ENCODE results near the gene MED16.
"Not testable (repeated sequence)": the region's sequence is repeated elsewhere in the genome, so short reads cannot be mapped to it uniquely, and the experiment has no call there.

MED16 gene

DNA sequence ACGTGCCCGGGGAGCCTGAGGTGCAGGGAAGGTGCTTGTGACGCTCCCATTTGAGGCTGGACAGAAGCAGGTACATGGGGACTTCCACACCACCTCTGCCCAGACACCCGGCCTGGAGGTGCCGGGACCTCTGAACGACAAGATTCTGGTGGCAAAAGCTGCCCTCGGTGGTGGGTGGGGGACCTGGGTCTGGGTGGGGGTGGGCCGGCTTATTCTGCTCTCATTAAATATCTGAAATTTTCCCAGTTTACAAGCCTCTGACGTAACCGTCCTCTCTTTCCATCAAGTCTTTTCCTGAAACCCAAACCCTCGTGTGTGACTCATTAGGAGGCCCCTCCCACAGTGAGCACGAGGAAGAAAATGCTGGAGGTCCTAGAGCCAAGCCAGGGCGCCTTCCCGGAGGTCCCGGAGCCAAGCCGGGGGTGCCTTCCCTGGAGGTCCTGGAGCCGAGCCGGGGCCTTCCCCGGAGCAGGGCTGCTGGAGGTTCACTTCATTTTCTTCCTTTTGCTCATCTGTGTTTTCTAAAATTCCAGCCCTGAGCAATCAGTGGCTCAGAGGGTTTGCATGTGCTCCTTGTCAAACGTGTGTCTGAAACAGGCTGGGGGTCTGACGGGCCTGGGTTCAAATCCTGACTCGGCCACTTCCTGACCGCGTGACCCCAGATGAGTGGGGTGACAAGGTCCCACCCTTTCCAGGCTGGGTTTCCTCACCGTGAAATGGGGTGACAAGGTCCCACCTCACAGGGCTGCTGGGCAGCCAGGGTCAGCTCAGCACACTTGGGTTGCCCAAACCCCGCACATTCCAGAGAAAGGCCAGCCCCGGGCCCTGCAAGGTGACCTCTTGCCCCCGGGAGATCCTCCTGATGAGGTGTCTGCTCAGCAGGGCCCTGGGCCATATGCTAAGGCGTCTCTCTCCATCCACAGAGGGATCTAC, 23.5 kb downstream of the MED16 start:
- no peak for DNase-seq

DNA sequence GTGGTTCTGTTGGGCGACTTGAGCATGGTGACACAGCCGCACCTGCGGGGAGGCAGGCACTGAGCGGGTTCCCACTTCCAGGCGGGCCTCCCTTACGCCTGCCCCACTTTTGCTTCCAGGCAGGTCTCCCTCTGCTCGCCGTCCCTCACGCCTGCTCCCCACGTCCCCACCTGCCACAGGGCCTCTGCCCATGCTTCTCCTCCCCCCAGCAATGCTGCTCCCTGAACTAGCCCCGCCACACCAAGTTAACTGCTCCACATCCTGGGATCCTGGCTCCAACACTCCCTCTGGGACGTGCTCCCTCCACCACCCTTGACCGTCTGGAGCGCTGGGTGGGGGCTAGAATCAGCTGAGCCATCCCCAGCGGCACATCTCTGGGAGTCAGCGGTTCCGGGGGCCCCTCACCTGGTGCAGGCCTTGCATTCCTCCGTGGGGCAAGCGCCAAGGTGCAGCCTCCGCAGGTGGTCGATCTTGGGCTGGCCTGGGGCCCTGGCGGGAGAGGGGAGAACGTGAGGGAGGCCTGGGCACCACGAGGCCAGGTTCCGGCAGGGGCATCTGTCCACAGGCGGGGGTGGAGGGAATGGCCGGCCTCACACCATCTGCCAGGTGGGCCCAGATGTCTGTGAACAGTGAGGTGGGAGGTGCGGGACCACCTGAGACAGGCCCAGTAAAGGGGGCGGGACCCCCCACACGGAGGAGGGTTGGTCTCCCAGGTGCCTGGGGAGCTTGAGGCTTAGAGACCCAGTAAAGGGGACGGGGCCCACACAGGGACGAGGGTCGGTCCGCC, 24.3 kb downstream of the MED16 start:
- no peak for DNase-seq

DNA sequence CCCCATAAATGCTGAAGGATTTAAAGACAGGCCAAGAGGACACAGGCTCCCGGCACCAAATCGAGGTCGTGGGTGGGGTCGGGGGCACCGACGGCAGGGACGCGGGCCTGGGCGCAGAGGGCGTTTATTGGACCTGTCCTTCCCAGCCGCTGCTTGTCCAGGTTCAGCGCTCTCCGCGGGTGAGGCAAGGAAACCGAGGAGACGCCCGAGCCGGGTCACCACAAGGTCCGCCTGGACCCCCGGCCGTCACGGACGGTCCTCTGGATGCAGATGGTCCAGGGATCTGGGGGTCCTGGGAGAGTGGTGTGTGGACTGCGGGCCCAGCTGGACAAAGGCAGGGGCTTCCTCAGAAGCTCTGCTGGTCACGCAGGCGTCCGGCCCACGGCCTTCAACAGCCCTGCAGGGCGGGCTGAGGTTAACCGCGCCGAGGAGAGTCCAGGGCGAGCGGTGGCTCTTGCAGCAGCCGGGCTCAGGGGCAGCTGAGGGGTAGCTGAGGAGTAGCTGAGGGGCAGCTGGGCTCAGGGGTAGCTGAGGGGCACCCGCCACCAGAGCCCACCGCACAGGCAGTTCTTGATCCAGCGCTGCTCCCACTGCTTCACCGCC, 25.0 kb downstream of the MED16 start:
- DNase-seq: no peak

DNA sequence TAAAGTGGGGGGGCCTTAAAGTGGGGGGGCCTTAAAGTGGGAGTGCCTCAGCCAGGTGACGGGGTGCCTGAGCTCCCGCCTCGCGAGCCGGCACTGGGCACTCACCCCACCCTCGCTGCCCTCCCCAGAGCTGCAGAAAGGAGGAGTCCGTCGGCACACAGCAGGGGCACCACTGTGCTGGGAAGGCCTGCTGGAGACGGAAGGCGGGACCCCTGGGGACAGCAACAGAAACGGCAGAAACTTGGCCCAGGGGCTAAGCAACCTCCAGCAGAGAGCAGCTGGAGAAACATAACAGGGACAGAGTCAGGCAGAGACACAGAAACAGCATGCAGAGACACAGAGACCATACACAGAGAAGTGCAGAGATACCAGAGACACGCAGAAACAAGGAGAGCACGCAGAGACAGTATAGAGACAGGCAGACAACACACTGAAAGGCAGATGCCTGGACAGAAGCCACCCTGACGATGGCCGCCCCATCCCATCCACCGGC, 25.6 kb downstream of the MED16 start:
- DNase-seq: no peak

DNA sequence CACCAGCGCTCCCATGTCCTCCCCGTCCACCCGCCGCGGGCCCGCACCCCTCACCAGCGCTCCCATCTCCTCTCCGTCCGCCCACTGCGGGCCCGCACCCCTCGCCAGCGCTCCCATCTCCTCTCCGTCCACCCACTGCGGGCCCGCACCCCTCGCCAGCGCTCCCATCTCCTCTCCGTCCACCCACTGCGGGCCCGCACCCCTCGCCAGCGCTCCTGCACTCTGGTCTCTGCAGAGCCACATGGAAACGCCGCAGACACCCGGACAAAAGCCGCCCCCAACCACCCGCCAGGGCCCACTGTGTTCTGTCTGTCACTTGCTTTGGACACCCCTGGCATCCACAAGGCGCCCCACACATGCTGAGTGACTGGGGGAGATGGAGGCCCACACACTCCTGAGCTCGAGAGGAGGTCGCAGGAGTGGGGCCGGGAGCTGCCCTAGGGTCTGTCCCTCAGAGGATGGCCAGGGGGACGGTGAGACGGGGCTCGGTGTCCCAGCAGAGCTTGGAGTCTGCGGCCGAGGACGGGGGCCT, 26.2 kb downstream of the MED16 start:
- no peak for DNase-seq

DNA sequence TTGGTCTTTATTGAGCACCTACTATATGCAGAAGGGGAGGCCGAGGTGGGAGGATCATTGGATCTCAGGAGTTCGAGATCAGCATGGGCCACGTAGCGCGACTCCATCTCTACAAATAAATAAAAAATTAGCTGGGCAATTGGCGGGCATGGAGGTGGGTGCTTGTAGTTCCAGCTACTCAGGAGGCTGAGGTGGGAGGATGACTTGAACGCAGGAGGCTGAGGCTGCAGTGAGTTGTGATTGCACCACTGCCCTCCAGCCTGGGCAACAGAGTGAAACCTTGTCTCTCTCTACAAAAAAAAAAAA, 29.7 kb downstream of the MED16 start:
- DNase-seq: no peak

DNA sequence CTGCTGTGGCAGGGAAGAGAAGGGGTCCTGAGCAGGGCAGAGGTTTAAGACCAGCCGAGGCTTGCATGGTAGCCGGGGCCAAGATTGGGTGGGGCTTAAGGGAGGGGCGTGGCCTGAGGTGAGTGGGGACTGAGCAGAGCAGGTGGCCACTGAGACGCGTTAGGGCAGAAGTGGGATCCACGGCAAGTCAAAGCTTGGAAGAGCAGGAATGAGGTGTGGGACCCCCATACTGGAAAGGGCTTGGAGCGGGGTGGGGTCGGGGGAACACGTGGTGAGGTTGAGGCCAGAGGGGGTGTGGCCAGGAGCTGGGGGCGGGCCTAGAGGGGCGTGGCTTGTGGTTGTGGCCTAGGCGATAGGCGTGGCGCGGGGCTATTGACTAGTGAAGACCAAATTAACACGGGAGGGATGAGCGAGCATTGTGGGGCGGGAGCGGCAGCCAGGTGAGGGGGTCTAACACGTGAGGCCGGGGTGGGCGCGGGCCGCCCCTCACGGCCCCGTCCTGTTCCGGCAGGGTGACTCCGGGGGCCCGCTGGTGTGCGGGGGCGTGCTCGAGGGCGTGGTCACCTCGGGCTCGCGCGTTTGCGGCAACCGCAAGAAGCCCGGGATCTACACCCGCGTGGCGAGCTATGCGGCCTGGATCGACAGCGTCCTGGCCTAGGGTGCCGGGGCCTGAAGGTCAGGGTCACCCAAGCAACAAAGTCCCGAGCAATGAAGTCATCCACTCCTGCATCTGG, 30.2 kb downstream of the MED16 start:
- DNase-seq: no peak

DNA sequence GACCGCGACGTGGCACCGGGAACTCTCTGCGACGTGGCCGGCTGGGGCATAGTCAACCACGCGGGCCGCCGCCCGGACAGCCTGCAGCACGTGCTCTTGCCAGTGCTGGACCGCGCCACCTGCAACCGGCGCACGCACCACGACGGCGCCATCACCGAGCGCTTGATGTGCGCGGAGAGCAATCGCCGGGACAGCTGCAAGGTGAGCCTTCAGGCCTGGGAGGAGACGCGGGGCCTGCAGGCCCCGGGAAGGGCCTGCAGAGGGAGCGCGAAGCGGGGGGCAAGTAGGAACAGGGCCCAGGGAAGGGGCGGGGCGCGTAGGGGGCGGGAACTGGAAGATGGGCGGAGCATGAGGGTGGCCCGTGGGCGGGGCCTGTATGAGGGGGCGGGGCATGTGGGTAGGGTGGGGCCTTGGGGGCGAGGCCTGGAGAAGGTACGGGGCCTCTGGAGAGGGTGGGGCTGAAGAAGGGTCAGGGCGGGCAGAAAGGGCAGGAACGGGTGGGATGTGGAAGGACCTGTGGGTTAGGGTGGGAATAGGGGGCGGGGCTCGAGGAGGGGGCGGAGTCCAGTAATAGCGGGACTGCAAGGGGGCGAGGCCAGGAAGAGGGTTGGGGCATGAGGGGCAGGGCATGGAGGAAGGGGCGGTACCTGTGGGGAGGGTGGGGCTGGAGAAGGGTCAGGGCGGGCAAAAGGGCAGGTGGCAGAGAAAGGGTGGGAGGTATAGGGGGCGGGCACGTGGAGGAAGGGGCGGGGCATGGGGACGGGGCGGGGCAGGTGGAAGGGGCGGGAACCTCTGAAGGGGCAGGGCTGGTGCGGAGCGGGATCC, 31.0 kb downstream of the MED16 start:
- DNase-seq: no peak

DNA sequence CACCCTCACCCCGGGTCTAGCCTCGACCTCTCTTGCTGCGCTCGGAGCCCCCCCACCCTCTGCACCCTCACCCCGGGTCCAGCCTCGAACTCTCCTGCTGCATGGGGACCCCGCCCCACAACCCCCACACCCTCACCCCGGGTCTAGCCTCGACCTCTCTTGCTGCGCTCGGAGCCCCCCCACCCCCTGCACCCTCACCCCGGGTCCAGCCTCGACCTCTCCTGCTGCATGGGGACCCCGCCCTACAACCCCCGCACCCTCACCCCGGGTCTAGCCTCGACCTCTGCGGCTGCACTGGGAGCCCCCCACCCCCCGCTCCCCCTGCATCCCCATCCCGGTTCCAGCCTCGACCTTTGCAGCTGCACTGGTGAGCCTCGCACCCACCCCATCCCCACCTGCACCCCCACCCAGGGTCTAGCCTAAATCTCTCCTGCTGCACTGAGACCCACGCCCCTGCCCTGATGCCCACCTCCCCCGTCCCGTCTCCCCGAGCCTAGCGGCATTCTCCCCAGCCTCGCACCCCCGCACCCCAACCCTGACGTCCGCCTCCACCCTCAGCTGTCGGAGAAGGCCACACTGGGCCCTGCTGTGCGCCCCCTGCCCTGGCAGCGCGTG, 31.7 kb downstream of the MED16 start:
- DNase-seq: no peak

DNA sequence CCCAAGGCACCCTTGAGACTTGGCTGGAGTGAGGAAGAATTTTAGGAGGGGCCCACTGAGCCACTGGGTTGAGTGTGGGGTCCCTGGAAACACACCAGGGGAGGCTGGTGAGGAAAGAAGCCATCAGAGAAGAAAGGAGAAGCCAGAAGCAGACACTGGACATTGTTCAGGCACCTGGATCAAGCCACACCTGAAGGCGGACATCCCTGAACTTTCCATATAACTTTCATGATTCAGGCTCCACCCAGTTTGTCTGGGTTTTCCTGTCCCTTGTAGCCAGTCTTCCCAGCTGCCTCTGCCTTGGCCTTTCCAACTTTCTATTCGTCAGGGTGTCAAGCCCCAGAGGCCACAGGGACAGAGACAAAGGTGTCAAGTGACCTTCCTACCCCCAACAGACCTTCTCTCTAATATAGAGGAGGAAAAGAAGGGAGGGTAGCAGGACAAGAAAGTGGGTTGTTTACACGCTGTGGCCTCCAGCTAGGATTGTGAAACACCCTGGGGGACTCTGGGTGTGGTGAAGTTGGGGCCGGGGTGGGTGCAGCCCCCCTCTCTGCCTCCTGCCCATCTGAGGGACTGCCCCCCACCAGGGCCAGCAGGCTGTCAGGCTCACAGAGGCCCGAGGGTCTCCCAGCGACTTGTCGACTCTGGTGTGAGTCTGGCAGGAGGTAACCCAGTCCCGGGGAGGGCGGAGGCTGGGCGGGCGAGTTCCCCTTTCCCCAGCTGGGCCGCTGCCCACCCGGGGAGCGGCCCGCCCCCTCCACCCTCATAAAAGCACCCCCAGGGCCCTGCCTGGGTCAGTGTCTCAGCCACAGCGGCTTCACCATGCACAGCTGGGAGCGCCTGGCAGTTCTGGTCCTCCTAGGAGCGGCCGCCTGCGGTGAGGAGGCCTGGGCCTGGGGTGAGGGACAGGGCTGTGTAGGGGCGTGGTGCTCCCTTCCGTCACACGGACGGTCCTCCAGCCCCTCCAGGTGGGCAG, 33.8 kb downstream of the MED16 start, which contains the start of gene CFD:
TSS of gene CFD (plus strand) at position 797 of the 976 bp plus-strand sequence. CDS start at position 823, 26 bp downstream.
- DNase-seq: no peak

DNA sequence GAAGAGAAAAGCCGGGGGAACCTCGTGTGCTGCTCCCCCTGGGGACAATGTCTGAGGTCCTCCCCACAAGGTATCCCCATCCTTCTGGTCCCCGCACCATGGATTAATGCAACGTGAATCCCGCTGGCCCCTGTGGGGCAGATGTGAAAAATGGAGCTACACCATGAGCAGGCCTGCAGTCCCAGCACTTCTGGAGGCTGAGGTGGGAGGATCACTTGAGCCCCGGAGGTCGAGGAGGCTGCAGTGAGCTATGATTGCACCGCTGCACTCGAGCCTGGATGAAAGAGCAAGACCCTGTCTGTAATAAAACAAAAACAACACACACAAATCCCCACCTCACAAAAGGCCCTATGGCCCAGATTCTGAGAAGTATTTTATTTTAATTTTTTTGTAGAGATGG, 34.7 kb downstream of the MED16 start:
- no peak for DNase-seq

DNA sequence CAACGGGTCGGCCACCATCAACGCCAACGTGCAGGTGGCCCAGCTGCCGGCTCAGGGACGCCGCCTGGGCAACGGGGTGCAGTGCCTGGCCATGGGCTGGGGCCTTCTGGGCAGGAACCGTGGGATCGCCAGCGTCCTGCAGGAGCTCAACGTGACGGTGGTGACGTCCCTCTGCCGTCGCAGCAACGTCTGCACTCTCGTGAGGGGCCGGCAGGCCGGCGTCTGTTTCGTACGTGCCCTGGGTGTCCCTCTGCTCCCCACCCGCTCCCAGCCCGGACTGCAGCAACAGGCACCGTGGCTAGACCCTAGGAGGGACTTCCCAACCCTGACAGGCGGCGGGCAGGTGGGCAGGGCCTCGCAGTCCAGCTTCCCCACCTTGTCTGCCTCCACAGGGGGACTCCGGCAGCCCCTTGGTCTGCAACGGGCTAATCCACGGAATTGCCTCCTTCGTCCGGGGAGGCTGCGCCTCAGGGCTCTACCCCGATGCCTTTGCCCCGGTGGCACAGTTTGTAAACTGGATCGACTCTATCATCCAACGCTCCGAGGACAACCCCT, 37.3 kb downstream of the MED16 start:
- DNase-seq: no peak

DNA sequence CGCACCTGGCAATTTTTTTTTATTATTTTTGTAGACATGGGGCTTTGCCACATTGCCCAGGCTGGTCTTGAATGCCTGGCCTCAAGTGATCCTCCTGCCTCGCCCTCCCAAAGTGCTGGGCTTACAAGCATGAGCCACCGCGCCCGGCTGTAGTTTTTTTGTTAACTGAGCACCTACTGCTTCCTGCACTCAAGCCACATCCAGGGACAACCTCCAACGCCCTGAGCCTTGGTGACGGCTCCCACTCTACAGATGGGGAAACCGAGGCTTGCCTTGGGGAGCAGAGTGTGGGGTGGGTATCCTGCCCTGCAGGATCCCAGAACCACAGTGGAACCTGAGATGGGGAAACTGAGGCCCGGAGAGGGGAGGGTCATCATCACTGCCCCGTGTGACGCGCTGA, 37.8 kb downstream of the MED16 start:
- DNase-seq: no peak

DNA sequence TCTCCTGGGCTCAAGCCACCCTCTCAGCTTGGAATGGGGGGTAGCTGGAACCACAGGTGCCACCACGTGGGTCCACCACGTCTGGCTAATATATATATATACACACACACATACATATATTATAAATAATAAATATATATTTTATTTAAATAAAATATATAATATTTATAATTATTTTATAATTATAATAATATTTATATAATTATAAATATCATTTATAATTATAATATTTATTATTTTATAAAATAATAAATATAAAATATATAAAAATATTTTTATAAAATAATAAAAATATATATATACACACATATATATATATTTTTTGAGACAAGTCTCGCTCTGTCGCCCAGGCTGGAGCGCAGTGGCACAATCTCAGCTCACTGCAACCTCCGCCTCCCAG, 38.4 kb downstream of the MED16 start:
- no peak for DNase-seq

DNA sequence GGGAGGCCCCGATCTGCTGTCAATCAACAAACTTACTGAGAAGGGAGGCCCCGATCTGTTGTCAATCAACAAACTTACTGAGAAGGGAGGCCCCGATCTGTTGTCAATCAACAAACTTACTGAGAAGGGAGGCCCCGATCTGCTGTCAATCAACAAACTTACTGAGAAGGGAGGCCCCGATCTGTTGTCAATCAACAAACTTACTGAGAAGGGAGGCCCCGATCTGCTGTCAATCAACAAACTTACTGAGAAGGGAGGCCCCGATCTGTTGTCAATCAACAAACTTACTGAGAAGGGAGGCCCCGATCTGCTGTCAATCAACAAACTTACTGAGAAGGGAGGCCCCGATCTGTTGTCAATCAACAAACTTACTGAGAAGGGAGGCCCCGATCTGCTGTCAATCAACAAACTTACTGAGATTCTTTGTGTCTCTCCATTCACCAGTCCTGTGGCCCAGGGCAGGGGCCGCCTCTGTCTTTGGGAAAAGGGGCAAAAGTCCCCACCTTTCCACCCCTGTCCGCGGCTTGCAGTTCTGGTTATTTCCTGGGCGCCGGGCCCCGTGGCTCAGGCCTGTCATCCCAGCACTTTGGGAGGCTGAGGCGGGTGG, 39.3 kb downstream of the MED16 start:
- not testable (repeated sequence) for DNase-seq

DNA sequence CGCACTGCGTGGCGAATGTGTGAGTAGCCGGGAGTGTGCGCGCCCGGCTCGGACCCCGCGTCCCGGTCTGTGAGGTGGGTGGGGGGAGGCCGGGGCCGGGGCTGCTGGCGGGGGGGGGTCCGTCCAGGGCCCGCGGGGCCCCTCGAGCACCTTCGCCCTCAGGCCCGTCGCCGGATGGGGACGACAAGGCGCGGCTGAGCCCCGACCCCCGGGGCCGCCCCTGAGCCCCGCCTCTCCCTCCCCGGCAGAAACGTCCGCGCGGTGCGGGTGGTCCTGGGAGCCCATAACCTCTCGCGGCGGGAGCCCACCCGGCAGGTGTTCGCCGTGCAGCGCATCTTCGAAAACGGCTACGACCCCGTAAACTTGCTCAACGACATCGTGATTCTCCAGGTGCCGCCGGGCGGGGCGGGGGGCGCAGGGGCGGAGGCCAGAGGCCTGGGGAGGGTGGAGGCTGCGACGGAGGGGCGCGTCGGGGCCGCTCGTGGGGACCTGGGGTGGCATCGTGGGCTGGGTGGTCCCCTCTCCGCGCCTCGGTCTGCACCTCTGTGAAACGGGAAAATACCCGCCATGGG, 39.9 kb downstream of the MED16 start:
- no peak for DNase-seq

DNA sequence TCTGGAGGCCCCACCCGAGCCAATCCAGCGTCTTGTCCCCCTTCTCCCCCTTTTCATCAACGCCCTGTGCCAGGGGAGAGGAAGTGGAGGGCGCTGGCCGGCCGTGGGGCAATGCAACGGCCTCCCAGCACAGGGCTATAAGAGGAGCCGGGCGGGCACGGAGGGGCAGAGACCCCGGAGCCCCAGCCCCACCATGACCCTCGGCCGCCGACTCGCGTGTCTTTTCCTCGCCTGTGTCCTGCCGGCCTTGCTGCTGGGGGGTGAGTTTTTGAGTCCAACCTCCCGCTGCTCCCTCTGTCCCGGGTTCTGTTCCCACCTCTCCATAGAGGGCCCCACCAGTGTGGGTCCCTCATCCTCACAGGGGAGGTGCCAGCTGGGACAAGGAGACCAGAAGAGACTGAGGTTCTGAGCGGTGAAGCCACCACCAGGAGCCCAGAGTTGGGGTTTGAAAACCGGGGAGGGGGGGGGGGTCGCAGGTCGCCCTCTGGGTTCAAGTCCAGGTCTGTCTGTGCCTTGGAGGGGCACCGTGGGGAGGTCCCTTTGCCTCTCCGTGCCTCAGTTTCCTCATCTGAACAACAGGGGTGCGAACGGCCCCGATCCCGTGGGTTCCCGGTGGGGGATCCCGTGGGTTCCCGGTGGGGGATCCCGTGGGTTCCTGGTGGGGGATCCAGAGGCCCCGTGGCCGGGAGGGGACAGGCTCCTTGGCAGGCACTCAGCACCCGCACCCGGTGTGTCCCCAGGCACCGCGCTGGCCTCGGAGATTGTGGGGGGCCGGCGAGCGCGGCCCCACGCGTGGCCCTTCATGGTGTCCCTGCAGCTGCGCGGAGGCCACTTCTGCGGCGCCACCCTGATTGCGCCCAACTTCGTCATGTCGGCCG, 40.6 kb downstream of the MED16 start, which contains the start of gene ELANE:
TSS of gene ELANE (plus strand) at position 168 of the 878 bp plus-strand sequence. CDS start at position 194, 26 bp downstream.
- no peak for DNase-seq

DNA sequence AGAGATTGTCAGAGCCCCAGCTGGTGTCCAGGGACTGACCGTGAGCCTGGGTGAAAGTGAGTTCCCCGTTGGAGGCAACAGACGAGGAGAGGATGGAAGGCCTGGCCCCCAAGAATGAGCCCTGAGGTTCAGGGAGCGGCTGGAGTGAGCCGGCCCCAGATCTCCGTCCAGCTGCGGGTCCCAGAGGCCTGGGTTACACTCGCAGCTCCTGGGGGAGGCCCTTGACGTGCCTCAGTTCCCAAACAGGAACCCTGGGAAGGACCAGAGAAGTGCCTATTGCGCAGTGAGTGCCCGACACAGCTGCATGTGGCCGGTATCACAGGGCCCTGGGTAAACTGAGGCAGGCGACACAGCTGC, 42.0 kb downstream of the MED16 start:
- DNase-seq: no peak
